H9 (cell line): Measurements from ENCODE around the gene PELO. TPM values are rescaled to one million over a fixed set of nuclear protein-coding genes. Genes with fewer than 3 reads are reported as not detected.

Experiments
- DNase-seq: peaks from one replicate; pipeline ENCODE4 v3.0.0-alpha.2; 2017
- H2AFZ ChIP-seq: one replicate; pipeline ENCODE4 v1.6.1; 2013; ENCODE audit warnings: mild to moderate bottlenecking, low read length, control low read depth, moderate library complexity
- H2AK5ac ChIP-seq: 2 replicates; pipeline ENCODE4 v1.6.1; 2013; ENCODE audit warnings: low read length, control low read depth, mixed read lengths; ENCODE audit not compliant: insufficient read length
- H2BK120ac ChIP-seq: one replicate; pipeline ENCODE4 v1.6.1; 2013; ENCODE audit warnings: low read depth, mild to moderate bottlenecking, low read length, control low read depth, inconsistent platforms; ENCODE audit not compliant: poor library complexity, severe bottlenecking
- H2BK12ac ChIP-seq: 2 replicates; pipeline ENCODE4 v1.6.1; 2013; ENCODE audit warnings: low read length, control low read depth, mixed read lengths, low read depth; ENCODE audit not compliant: insufficient read length
- H2BK15ac ChIP-seq: 2 replicates; pipeline ENCODE4 v1.6.1; 2013; ENCODE audit warnings: low read depth, low read length, control low read depth
- H2BK20ac ChIP-seq: one replicate; pipeline ENCODE4 v1.6.1; 2013; ENCODE audit warnings: low read depth, mild to moderate bottlenecking, low read length, control low read depth, inconsistent platforms; ENCODE audit not compliant: poor library complexity, severe bottlenecking
- H2BK5ac ChIP-seq: 2 replicates; pipeline ENCODE4 v1.6.1; 2013; ENCODE audit warnings: low read length, control low read depth, mixed read lengths; ENCODE audit not compliant: insufficient read length
- H3K14ac ChIP-seq: 2 replicates; pipeline ENCODE4 v1.6.1; 2013; ENCODE audit warnings: low read length, control low read depth; ENCODE audit not compliant: insufficient read depth
- H3K18ac ChIP-seq: 2 replicates; pipeline ENCODE4 v1.6.1; 2013; ENCODE audit warnings: low read depth, mild to moderate bottlenecking, mixed read lengths, low read length, control low read depth; ENCODE audit not compliant: insufficient read length
- H3K23ac ChIP-seq: 2 replicates; pipeline ENCODE4 v1.6.1; 2013; ENCODE audit warnings: low read length, control low read depth, mixed read lengths, low read depth; ENCODE audit not compliant: insufficient read length
- H3K23me2 ChIP-seq: 2 replicates; pipeline ENCODE4 v1.6.1; 2013; ENCODE audit warnings: low read depth, mild to moderate bottlenecking, mixed read lengths, low read length, control low read depth; ENCODE audit not compliant: insufficient read length, poor library complexity, severe bottlenecking
- H3K27ac ChIP-seq: 2 replicates; pipeline ENCODE4 v1.5.1; 2013; ENCODE audit warnings: low read length, control low read depth, mixed read lengths, low read depth; ENCODE audit not compliant: insufficient read length
- H3K27me3 ChIP-seq: 2 replicates; pipeline ENCODE4 v1.6.1; 2013; ENCODE audit warnings: low read length, control low read depth, inconsistent platforms; ENCODE audit not compliant: insufficient read depth
- H3K4ac ChIP-seq: 2 replicates; pipeline ENCODE4 v1.6.1; 2013; ENCODE audit warnings: low read depth, mild to moderate bottlenecking, control low read depth, inconsistent platforms, low read length, moderate library complexity
- H3K4me1 ChIP-seq: 2 replicates; pipeline ENCODE4 v1.6.1; 2013; ENCODE audit warnings: low read length, control low read depth, inconsistent platforms; ENCODE audit not compliant: insufficient read depth
- H3K4me2 ChIP-seq: 2 replicates; pipeline ENCODE4 v1.6.1; 2013; ENCODE audit warnings: low read length, control low read depth, mixed read lengths; ENCODE audit not compliant: insufficient read length, insufficient read depth
- H3K56ac ChIP-seq: 2 replicates; pipeline ENCODE4 v1.6.1; 2013; ENCODE audit warnings: low read depth, mild to moderate bottlenecking, mixed read lengths, low read length, control low read depth; ENCODE audit not compliant: insufficient read length
- H3K79me1 ChIP-seq: 2 replicates; pipeline ENCODE4 v1.6.1; 2013; ENCODE audit warnings: low read depth, mild to moderate bottlenecking, moderate library complexity, low read length, control low read depth, inconsistent platforms; ENCODE audit not compliant: insufficient read depth, poor library complexity, severe bottlenecking
- H3K79me2 ChIP-seq: 2 replicates; pipeline ENCODE4 v1.6.1; 2013; ENCODE audit warnings: low read length, control low read depth, inconsistent platforms; ENCODE audit not compliant: insufficient read depth
- H3K9ac ChIP-seq: 2 replicates; pipeline ENCODE4 v1.6.1; 2013; ENCODE audit warnings: low read length, control low read depth, mixed read lengths; ENCODE audit not compliant: insufficient read length; ENCODE audit errors: extremely low read depth
- H3K9me3 ChIP-seq: one replicate; pipeline ENCODE4 v1.6.1; 2013; ENCODE audit warnings: low read depth, low read length, inconsistent platforms; ENCODE audit not compliant: control insufficient read depth
- H3T11ph ChIP-seq: one replicate; pipeline ENCODE4 v1.6.1; 2013; ENCODE audit warnings: mild to moderate bottlenecking, low read length, control low read depth, inconsistent platforms
- H4K20me1 ChIP-seq: one replicate; pipeline ENCODE4 v1.6.1; 2013; ENCODE audit not compliant: control insufficient read depth, insufficient read length, insufficient read depth
- H4K5ac ChIP-seq: 2 replicates; pipeline ENCODE4 v1.6.1; 2013; ENCODE audit warnings: low read depth, mild to moderate bottlenecking, mixed read lengths, low read length, control low read depth; ENCODE audit not compliant: insufficient read length
- H4K8ac ChIP-seq: replicated peaks from 2 replicates; pipeline ENCODE4 v1.6.1; 2013; ENCODE audit warnings: low read length, control low read depth, mixed read lengths, low read depth; ENCODE audit not compliant: insufficient read length
- H4K91ac ChIP-seq: 2 replicates; pipeline ENCODE4 v1.6.1; 2013; ENCODE audit warnings: low read depth, mild to moderate bottlenecking, moderate library complexity, mixed read lengths, low read length, control low read depth; ENCODE audit not compliant: insufficient read length
- H3K27ac Mint-ChIP-seq, 3 experiments: 2 replicates in 2 of 3; 3 replicates in 1 of 3; pipeline ENCODE4 v1.8.0; 2020 to 2021; ENCODE audit warnings: mixed read lengths in 3 of 3, mild to moderate bottlenecking in 1 of 3, moderate library complexity in 1 of 3
- H3K27me3 Mint-ChIP-seq: 2 replicates; pipeline ENCODE4 v1.8.0; 2021; ENCODE audit warnings: low read depth, mild to moderate bottlenecking, moderate library complexity, mixed read lengths
- H3K36me3 Mint-ChIP-seq, 3 experiments: 2 replicates in 2 of 3; 3 replicates in 1 of 3; pipeline ENCODE4 v1.8.0; 2020 to 2021; ENCODE audit warnings: low read depth in 3 of 3, mixed read lengths in 3 of 3; ENCODE audit not compliant: insufficient read depth in 1 of 3
- H3K4me1 Mint-ChIP-seq, 2 experiments: 2 replicates each; pipeline ENCODE4 v1.8.0; 2020; ENCODE audit warnings: mixed read lengths in 2 of 2
- H3K4me3 Mint-ChIP-seq, 2 experiments: 2 replicates in 1 of 2; 3 replicates in 1 of 2; pipeline ENCODE4 v1.8.0; 2020 to 2021; ENCODE audit warnings: mild to moderate bottlenecking in 2 of 2, mixed read lengths in 2 of 2, moderate library complexity in 1 of 2
- H3K9me3 Mint-ChIP-seq, 2 experiments: 2 replicates in 1 of 2; 3 replicates in 1 of 2; pipeline ENCODE4 v1.8.0; 2020; ENCODE audit warnings: mild to moderate bottlenecking in 2 of 2, mixed read lengths in 2 of 2, moderate library complexity in 1 of 2
- CTCF ChIP-seq: fragments of 200-600 bp; sonication (generic); conservative IDR thresholded peaks from 3 replicates; pipeline ENCODE4 v1.8.0; 2021; ENCODE audit warnings: antibody characterized with exemption, mild to moderate bottlenecking
- total RNA-seq: library from RNA; stranded (reverse); gene quantifications from 2 replicates; pipeline ENCODE4 v1.2.1, GENCODE V29; 2021

PELO gene
- total RNA-seq, 1 experiment from 2014 or later, result 20.3 TPM

GRCh38 chr5:52779213-52779612 is 8.5 kb upstream of the PELO start:
- Histone ChIP-seq H2BK120ac (no peak overlapping the region), H3K4me1 (no peaks in the 10 kb centered on the region), H2BK5ac (no peak overlapping the region), H3K23ac (no peak overlapping the region), H3K4ac (no peak overlapping the region), H3K23me2 (no peaks in the 10 kb centered on the region), H2AFZ (no peak overlapping the region), H3K56ac (no peak overlapping the region), H2BK12ac (no peak overlapping the region), H2BK15ac (no peak overlapping the region), H3T11ph (no peak overlapping the region), H3K27ac (no peak overlapping the region), H4K8ac (no peak overlapping the region), H4K5ac (no peak overlapping the region), H3K27me3 (no peaks in the 10 kb centered on the region), H3K79me2 (no peaks in the 10 kb centered on the region), H2BK20ac (no peak overlapping the region), H3K79me1 (no peaks in the 10 kb centered on the region), H3K9ac (no peak overlapping the region), H3K9me3 (no peaks in the 10 kb centered on the region), H3K18ac (no peak overlapping the region), H3K14ac (no peak overlapping the region), H4K20me1 (no peaks in the 10 kb centered on the region), H2AK5ac (no peak overlapping the region), H4K91ac (no peak overlapping the region), H3K4me2 (no peak overlapping the region)
- Mint-ChIP-seq H3K27me3 (no peaks in the 10 kb centered on the region), H3K9me3 (no peaks in the 10 kb centered on the region), H3K36me3 (no peaks in the 10 kb centered on the region; a peak in 1 of 7 replicates), H3K27ac (no peak overlapping the region), H3K4me3 (no peak overlapping the region), H3K4me1 (peaks cover 12 to 13% of the 10 kb centered on the region in 2 experiments)
- no peak for TF ChIP-seq CTCF
- no peak for DNase-seq
